OCI-LY1 (cell line): Measurements from ENCODE around the gene PRKCE.

Experiments used
- EZH2 ChIP-seq: fragments of 200-600 bp; sonication (generic), shearing (Covaris generic); IDR thresholded peaks from 2 replicates; pipeline ENCODE4 v1.8.0; 2017; ENCODE audit warnings: borderline replicate concordance, mixed run types, mild to moderate bottlenecking, antibody characterized with exemption, low read length, moderate library complexity, mixed read lengths
- TF ChIP-seq, protein P1 (sequence below): fragments of 200-600 bp; sonication (generic), shearing (Covaris generic); IDR thresholded peaks from 2 replicates; pipeline ENCODE4 v1.5.1; 2017; ENCODE audit warnings: mild to moderate bottlenecking, antibody characterized with exemption, low read length, moderate library complexity, mixed read lengths

DNA sequence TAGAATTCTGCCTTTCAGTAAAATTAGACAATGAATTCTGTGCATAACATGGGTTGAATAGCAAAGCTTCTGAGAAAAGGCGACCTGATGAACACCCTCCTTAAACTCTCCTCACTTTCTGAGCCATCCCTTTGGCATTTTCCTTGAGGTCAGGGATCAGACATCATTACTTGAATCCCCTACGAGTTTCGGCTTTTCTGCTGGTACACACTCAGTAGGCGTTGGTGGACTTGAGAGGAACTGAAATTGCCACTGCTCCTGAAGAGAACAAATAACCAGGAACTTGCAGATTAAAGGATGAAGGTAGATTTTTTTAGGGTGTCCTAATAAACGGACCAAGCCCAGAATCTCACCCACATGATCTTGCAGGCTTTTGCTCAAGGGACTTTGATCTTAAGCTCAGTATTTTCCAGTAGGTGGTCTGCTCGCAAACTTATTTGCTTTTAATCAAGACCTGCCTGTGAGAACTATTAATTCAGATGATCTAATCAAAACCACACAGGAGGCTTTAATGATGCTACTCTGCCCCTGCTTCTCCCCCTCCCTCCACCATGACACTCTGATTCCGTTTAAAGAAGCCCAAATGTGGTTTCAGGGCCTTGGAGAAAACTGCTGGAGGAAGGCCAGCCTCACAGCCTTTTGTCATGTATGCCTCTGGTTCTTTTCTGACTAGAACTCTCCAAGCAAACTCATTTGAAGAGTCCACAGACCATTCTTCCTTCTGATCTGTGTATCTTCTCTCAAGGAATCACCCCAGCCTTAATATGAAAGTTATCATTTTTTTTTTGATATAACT lies 124.9 kb downstream of the PRKCE start:
- TF ChIP-seq, protein P1, sequence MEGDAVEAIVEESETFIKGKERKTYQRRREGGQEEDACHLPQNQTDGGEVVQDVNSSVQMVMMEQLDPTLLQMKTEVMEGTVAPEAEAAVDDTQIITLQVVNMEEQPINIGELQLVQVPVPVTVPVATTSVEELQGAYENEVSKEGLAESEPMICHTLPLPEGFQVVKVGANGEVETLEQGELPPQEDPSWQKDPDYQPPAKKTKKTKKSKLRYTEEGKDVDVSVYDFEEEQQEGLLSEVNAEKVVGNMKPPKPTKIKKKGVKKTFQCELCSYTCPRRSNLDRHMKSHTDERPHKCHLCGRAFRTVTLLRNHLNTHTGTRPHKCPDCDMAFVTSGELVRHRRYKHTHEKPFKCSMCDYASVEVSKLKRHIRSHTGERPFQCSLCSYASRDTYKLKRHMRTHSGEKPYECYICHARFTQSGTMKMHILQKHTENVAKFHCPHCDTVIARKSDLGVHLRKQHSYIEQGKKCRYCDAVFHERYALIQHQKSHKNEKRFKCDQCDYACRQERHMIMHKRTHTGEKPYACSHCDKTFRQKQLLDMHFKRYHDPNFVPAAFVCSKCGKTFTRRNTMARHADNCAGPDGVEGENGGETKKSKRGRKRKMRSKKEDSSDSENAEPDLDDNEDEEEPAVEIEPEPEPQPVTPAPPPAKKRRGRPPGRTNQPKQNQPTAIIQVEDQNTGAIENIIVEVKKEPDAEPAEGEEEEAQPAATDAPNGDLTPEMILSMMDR = no peak
- no peak for TF ChIP-seq EZH2
